HG03565 (cell line): ENCODE measurements around the gene XPO4.
A peak's percentile ranks its signal among the peaks of the same experiment; 100 is the strongest.

ENCODE experiments used
- ATAC-seq: cut with Tn5 transposase; IDR thresholded peaks from one replicate; pipeline ENCODE4 v1.9.1; 2021; ENCODE audit warnings: mild to moderate bottlenecking, moderate library complexity; ENCODE audit not compliant: unreplicated experiment

Gene XPO4

DNA sequence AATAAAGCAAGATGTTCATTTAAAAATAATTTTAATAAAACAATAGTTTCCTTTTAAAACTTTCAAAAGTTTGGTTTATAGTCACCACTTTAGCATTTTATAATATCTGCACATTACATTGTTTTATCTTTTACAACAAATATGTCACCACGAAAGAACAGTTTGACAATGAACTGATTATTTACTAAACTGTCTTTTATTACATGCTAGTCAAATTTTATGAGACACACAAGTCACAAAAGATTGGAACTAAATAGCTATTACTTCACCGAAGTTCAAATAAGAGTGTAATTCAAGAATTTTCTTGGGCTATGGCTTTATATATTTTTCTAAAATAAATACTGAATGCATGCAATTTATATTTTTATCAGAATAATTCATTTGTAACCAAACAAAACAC is 71.3 kb downstream of the XPO4 start:
- ATAC-seq = no peak

DNA sequence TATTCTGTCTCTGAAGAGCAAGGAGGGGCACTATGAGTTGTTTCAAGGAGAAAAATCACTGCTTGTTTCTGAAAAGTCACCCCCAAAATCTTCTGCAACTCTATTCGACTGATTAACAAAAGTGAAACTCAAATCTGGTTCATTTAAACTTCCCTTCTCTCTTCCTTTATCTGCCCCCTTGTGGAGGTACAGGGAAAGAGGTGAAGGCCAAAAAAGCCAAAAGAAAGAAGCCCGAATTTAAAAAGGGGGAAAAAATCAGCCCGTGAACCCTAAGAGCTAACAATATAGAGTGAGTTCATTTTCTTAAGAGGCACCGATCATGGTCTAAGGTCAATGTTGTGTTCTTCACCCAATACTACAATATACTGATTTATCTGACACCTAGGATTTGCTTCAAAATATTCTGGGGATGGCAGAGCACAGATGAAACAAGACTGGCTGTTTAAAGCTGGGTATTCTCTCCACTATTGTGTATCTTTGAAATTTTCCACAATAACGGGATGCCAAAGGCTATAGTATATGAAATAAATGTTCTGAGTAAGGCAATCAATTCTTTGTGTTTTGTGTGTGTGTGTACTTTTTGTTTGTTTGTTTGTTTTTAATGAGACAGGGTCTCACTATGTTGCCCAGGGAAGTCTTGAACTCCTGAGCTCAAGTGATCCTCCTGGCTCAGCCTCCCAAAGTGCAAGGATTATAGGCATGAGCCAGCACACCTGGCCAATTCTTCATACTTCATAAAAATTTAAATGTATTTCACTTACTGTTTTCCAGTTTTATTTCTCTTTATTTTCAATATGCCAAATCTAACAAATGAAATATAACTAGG is 73.8 kb downstream of the XPO4 start:
- peak; percentile 38 for ATAC-seq

DNA sequence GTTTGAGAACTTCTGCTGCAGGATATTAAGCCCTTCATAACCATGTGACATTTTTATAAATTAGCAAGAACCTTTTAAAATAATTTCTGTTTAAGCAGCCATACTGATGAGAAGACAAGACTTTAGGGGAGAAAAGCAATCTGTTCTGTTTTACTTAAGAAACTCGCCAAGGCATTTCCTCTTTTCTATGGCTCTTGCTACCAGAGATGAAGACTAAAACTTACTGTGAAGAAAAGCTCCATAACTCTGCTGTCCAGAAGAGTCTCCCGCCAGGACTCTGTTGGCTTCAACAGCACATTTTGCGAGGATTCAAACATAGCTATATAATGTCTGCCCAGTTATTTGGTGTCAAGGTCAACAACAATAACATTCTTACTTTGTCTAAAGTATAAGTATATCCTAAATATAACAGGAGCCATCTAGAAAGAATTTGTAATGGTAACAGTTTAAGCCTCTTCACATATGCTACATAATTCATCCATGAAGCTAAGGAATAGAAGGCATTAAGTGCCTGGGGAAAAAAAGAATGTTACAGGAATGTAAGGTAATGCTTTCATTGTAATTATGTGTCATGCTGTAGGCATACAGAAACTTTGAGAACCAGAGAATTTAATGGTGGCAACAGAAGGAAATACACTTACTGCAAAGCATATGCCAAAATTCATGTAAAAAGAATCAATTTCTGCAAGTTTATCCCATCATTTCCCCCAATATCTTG is 75.5 kb downstream of the XPO4 start:
- ATAC-seq = no peak

GRCh38 chr13:20826301-20826700 is 76.2 kb downstream of the XPO4 start:
- no peak for ATAC-seq

- no peak for ATAC-seq
These were observed 77.1 kb downstream of the XPO4 start for GRCh38 chr13:20825477-20825875.

- ATAC-seq = no peak
These were observed 77.6 kb downstream of the XPO4 start for GRCh38 chr13:20824762-20825476.

- no peak for ATAC-seq
These were observed 79.5 kb downstream of the XPO4 start for GRCh38 chr13:20823071-20823470.

DNA sequence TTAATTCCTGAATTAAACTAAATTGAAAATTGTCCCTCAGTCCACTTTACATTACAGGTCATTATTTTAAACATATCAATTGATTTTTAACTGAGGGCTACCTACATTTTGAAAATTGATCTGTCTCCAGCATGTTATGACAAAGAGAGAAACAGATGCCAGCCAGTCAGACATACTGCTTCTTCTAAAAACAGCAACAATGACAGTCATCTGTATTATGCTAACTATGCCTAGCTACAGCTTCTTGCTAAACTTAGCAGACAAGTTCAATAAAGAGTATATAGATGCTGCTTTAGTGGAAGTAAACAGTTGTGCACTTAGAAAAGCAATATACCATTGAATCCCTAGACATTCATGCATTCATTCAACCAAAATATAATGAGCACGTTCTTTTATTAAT is 80.1 kb downstream of the XPO4 start:
- no peak for ATAC-seq

DNA sequence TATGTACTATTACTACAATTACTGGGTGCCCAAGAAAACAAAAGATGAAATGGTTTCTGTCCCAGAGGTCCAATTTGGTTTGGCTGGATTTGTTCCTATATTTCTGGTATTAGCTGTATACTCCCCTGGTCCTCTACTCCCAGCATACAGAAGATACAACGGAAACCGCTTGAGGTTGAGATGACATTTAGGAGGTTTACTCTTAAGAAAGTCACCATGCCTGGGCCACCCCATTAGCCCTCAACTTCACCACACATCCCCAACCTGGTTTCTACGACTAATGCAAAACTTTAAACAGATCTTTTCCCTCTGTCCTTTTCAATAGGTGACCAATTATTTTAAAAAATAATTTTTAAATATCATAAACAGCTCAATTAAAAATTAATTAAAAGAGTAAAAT is 82.8 kb downstream of the XPO4 start:
- no peak for ATAC-seq

GRCh38 chr13:20815464-20815863 is 87.1 kb downstream of the XPO4 start:
- ATAC-seq = no peak

DNA sequence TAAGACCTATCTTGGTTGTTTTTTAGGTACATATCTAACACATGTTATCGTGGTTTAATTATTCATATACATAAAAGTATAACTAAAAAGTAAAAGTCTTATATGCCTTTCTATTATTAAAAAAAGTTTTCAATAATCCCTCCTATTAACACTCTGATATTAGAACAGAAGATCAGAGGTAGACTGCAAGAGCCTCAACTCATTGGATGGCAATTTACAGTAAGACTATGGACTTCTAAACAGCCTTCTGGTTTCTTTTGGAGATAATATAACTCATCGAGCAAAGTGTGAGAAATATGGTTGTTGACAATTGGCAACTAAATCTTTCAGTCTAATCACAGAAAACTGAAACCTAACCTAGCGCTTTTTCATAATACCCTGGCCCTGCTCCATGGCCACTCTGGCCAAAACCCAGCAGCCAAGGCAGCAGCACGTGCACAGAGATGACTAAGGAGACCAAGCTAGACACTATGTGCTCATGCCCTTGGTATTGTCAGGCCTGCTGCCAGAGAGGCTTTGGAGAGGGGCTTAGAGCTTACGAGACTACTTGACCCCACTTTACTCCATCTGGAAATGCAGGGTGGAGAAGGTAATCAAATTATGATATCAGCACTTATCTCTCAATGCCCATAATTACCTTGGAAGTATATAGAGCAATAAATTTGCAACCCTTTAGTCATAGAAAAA is 88.2 kb downstream of the XPO4 start:
- ATAC-seq = no peak

DNA sequence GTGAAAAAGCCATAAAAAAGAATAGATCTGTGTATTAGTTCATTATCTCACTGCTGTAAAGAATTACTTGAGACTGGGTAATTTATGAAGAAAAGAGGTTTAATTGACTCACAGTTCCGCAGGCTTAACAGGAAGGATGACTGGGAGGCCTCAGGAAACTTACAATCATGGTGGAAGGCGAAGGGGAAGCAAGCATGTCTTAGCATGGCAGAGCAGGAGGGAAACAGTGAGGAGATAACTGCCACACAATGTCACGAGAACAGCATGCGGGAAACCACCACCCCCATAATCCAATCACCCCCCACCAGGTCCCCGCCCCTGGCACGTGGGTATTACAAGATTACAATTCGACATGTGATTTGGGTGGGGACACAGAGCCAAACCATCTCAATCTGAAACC is 89.7 kb downstream of the XPO4 start:
- ATAC-seq = no peak

GRCh38 chr13:20810808-20811207 is 91.7 kb downstream of the XPO4 start:
- ATAC-seq = no peak

DNA sequence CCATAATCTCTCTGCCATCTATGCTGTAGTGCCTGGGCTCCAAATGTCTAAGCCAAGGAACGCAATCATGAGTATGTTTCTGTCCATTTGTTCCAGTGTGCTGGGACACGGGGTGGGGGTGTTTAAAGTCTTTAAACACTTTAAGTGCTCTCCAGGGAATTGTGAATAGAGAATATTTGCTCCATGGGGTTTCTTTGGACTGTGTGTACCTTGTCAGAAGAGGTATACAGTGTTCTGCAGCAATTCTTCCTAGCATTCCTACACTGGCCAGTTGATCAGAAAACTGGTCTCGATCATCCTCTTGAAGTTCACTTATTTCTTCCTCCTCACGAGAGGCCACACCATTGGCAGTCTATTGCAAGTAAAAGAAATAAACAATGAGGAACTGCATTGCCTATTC is 93.7 kb downstream of the XPO4 start:
- no peak for ATAC-seq

- ATAC-seq = no peak
These were observed 99.2 kb downstream of the XPO4 start for GRCh38 chr13:20803180-20803965.

DNA sequence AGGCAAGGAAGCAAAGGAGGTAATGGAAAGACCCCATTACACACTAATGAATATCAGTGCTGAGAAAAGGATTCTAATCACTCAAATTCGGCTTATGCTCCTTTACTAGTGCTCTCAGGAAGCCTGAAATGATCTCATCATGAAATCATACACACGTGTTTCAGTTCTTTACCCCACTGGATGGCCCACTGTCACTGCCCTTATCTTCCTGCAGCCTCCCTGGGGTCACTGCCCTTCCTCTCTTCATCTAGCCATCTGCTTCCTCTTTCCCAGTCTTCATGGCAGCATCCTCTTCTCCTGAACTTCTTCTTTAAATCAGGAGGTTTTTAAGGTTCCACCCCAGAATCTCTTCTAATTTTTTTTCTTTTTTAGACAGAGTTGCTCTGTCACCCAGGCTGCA is 100.8 kb downstream of the XPO4 start:
- no peak for ATAC-seq

DNA sequence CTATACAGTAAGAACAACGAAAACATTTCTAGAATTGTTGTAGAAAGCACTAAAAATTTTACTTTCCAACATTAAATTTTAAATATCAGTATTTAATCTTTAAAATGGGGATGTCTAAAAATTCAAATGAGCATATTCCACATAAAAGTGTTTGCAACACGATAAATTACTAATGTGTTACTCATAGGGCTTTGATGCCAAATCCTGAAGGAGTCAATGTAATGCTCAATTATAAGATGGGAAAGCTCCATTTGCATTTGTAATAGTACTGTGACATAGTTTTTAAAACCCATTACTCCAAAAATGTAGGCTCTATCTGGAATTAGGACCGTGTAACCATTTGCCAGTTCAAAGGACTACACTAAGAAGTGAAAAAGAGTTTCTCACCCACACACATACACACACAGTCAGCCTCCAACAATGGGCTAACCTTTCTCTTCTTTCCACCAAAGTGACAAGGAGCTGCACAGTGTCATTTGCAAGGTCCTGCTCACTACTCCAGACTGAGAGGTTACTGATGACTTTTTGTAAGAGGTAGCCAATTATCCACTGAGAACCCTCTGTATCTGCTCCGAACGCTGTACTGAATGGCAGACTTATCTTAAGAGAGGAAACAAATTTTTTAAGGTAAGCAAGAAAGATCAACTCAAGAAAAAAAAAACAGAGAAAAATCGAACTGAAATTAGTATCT is 102.7 kb downstream of the XPO4 start:
- no peak for ATAC-seq

- ATAC-seq = no peak
These were observed 104.5 kb downstream of the XPO4 start for GRCh38 chr13:20798027-20798426.

GRCh38 chr13:20796791-20797508 is 105.6 kb downstream of the XPO4 start:
- ATAC-seq = no peak
